IPS-20b (cell line): ENCODE measurements around the gene SYNDIG1.

ENCODE experiments used
- H3K27ac ChIP-seq: one replicate; pipeline ENCODE4 v1.5.1; 2013; ENCODE audit warnings: low read length
- H3K27me3 ChIP-seq: 2 replicates; pipeline ENCODE4 v1.6.1; 2013; ENCODE audit warnings: mild to moderate bottlenecking, low read length, inconsistent platforms; ENCODE audit not compliant: insufficient read depth
- H3K36me3 ChIP-seq: 2 replicates; pipeline ENCODE4 v1.6.1; 2013; ENCODE audit warnings: low read depth, mild to moderate bottlenecking, inconsistent platforms, low read length, moderate library complexity; ENCODE audit not compliant: insufficient read depth
- H3K4me1 ChIP-seq: 2 replicates; pipeline ENCODE4 v1.6.1; 2013; ENCODE audit warnings: mild to moderate bottlenecking, control low read depth, inconsistent platforms, low read length, moderate library complexity; ENCODE audit not compliant: insufficient read depth
- H3K4me3 ChIP-seq: 2 replicates; pipeline ENCODE4 v1.5.1; 2013; ENCODE audit warnings: mild to moderate bottlenecking, low read length, inconsistent platforms
- H3K9ac ChIP-seq: 2 replicates; pipeline ENCODE4 v1.6.1; 2013; ENCODE audit warnings: low read depth, mild to moderate bottlenecking, inconsistent platforms, low read length, moderate library complexity
- H3K9me3 ChIP-seq: 2 replicates; pipeline ENCODE4 v1.6.1; 2013; ENCODE audit warnings: mild to moderate bottlenecking, low read depth, low read length, inconsistent platforms; ENCODE audit not compliant: insufficient read depth

SYNDIG1 gene

DNA sequence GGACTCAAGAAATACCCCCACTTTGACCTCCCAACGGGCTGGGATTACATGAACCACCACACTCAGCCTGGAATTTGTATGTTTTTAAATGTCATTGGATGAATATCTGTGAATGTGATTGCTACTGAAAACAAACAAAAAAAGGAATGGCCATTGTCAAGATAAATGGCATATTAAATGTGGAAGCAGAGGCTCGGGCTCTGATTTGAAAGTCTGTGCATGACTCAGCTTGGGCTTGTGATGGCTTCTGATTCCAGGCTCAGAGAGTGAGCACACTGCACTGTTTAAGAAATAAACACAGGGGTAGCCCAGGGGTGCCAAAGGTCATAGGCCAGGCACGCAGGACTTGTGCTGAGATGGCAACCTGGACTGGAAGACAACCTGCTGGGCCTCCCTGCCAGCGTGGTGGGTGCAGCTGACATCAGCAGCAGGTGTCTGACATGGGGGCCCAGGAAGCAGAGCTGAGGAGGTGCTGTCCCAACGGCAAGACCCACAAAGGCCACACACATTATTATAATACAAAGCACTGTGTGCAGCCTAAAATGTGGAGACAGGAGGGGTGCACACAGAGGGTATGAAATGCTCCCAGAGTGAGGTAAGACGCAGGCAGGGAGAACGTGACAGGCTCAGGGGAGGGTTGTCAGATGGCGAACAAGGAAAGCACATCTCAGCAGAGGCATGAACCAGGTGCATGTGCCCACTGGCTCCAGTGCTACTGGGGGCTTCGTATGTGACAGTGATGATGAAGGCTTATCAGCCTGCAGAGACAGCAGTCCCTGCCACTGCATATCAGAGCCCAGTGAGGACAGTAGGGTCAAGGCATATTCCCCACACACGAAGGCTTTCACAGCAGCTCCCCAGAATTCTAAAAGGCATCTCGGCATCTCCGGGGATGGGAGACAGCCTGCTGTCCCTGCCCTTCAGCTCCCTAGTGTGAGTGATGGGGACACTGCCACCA is 169.4 kb downstream of the SYNDIG1 start:
- H3K9me3 ChIP-seq, result no peaks in the 10 kb centered on the region
- H3K36me3 ChIP-seq, result no peaks in the 10 kb centered on the region
- no peak overlapping the region for H3K27ac ChIP-seq
- H3K27me3 ChIP-seq, result no peaks in the 10 kb centered on the region
- H3K4me1 ChIP-seq, result peaks cover 19% of the 10 kb centered on the region; the same call in 1 of the 2 replicates
- no peak overlapping the region for H3K9ac ChIP-seq
- no peak overlapping the region for H3K4me3 ChIP-seq

DNA sequence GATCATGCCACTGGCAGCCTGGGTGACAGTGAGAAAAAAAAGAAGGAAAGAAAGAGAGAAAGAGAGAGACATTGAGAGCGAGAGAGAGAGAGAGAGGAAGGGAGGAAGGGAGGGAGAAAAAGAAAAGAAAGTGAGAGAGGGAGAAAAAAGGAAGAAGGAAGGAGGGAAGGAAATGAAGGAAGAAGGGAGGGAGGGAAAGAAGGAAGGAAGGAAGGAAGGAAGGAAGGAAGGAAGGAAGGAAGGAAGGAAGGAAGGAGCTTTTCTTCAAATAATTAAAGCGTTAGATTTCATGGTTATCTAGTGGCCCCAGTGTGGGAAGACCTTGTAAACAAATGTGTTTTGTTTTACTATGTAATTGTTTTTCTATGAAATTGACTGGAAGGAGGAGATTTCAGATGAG is 170.8 kb downstream of the SYNDIG1 start:
- peaks cover 9% of the 10 kb centered on the region; the same call in 1 of the 2 replicates for H3K4me1 ChIP-seq
- H3K36me3 ChIP-seq, result no peaks in the 10 kb centered on the region
- no peak overlapping the region for H3K27ac ChIP-seq
- no peak overlapping the region for H3K4me3 ChIP-seq
- H3K9ac ChIP-seq, result no peak overlapping the region
- no peaks in the 10 kb centered on the region for H3K9me3 ChIP-seq
- no peaks in the 10 kb centered on the region for H3K27me3 ChIP-seq

- Histone ChIP-seq H3K4me3 (no peak overlapping the region), H3K27me3 (no peaks in the 10 kb centered on the region), H3K27ac (no peak overlapping the region), H3K36me3 (no peaks in the 10 kb centered on the region), H3K9ac (no peak overlapping the region), H3K4me1 (peaks cover 5% of the 10 kb centered on the region; the same call in 1 of the 2 replicates), H3K9me3 (no peaks in the 10 kb centered on the region)
Measured at GRCh38 chr20:24640686-24641085, 171.3 kb downstream of the SYNDIG1 start.

GRCh38 chr20:24643731-24644626 is 174.6 kb downstream of the SYNDIG1 start:
- H3K9ac ChIP-seq, result no peak overlapping the region
- H3K36me3 ChIP-seq, result no peaks in the 10 kb centered on the region
- H3K9me3 ChIP-seq, result no peaks in the 10 kb centered on the region
- no peak overlapping the region for H3K27ac ChIP-seq
- H3K4me3 ChIP-seq, result no peak overlapping the region
- H3K4me1 ChIP-seq, result no peaks in the 10 kb centered on the region
- no peaks in the 10 kb centered on the region for H3K27me3 ChIP-seq

DNA sequence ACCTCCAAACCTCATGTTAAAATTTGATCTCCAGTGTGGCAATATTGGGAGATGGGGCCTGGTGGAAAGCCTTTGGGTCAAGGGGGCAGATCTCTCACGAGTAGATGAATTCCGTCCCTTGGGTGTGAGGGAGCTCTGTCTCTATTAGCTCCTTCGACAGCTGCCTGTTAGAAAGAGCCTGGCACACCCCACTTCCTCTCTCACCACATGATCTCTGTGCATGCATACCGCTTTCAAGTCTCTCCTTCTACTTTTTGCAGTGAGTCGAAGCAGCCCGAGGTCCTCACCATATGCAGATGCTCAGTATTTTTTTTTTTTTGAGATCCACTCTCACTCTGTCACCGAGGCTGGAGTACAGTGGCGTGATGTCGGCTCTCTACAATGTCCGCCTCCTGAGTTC is 176.9 kb downstream of the SYNDIG1 start:
- Histone ChIP-seq H3K4me3 (no peak overlapping the region), H3K27ac (no peak overlapping the region), H3K27me3 (no peaks in the 10 kb centered on the region), H3K9ac (no peak overlapping the region), H3K4me1 (no peaks in the 10 kb centered on the region), H3K9me3 (no peaks in the 10 kb centered on the region), H3K36me3 (no peaks in the 10 kb centered on the region)

DNA sequence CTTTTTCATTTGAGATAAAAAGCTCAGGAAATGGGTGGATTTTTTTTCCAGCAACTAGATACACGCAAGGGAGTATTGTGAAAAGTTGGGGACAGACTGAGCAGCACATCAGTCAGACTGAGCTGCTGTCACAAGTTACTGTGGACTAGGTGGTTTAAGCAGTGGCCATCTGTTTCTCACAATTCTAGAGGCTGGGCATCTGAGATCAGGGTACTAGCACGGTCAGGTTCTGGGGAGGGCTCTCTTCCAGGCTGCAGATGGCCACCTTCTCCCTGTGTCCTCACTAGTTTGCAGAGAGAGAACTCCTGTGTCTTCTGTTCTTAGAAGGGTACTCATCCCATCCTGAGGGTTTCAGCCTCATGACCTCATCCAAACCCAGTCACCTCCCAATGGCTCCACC is 178.3 kb downstream of the SYNDIG1 start:
- no peak overlapping the region for H3K27ac ChIP-seq

GRCh38 chr20:24648481-24648880 is 179.1 kb downstream of the SYNDIG1 start:
- H3K27ac ChIP-seq, result no peak overlapping the region
- H3K9ac ChIP-seq, result no peak overlapping the region
- H3K9me3 ChIP-seq, result no peaks in the 10 kb centered on the region
- H3K4me3 ChIP-seq, result no peak overlapping the region
- H3K27me3 ChIP-seq, result no peaks in the 10 kb centered on the region
- H3K36me3 ChIP-seq, result no peaks in the 10 kb centered on the region
- no peaks in the 10 kb centered on the region for H3K4me1 ChIP-seq

More for the DNA sequence above, 178.3 kb downstream of the SYNDIG1 start:
- Histone ChIP-seq H3K4me1 (no peaks in the 10 kb centered on the region), H3K9me3 (no peaks in the 10 kb centered on the region), H3K4me3 (no peak overlapping the region), H3K27me3 (no peaks in the 10 kb centered on the region), H3K9ac (no peak overlapping the region), H3K36me3 (no peaks in the 10 kb centered on the region)

DNA sequence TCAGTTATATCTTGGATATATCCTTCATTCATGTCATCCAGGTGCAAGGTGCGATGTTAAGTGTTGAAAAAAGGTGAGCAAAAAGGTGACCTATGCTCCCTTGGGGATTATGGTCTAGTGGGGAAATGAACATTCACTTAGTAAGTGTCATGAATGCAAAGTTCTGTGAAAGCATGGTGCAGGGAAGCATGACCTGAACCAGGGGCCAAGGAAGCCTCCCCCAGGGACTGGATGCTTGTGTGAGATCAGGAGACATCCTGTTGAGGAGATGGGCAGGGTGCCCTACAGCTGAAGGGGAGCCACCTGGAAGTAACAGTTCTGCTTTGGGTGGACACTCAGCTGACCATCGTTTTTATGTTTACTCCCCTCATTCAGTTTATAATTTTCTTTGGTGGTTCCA is 179.5 kb downstream of the SYNDIG1 start:
- no peak overlapping the region for H3K9ac ChIP-seq
- H3K9me3 ChIP-seq, result no peaks in the 10 kb centered on the region
- H3K4me1 ChIP-seq, result no peaks in the 10 kb centered on the region
- no peak overlapping the region for H3K4me3 ChIP-seq
- no peaks in the 10 kb centered on the region for H3K27me3 ChIP-seq
- H3K27ac ChIP-seq, result no peak overlapping the region
- H3K36me3 ChIP-seq, result no peaks in the 10 kb centered on the region

DNA sequence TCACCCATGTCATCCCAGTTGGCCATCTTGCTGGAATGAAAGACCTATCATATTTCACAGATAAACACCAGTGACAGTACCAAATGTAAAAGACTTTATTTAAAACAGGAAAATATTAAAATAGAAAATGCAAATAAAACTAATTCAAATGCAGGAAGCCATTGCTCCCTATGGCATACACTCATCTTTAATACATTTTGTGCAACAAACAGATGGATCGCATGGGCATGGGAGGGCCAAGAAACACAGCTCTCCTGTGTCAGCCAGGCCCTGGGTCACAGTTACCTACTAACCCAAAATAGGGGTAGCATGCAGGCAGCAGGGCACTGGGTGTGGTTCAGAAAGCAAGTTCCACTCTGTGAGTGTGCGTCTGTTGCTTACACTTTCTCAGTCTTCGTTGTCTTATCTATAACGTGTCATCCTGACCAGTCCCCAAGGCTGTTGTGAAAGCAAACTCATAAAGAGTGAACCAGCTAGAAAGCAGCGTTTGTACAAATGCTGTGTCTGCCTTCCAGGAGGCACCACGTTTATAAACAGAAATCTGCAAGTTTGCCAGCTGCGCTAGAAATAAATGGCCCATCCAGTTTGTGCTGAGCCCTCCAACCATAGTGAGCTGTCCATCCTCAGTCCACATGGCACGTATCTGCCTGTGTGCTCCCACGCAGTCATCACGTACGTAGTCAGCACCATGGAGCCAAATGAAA is 180.5 kb downstream of the SYNDIG1 start:
- H3K27me3 ChIP-seq, result no peaks in the 10 kb centered on the region
- no peaks in the 10 kb centered on the region for H3K4me1 ChIP-seq
- H3K4me3 ChIP-seq, result no peak overlapping the region
- H3K27ac ChIP-seq, result no peak overlapping the region
- H3K9me3 ChIP-seq, result no peaks in the 10 kb centered on the region
- H3K36me3 ChIP-seq, result no peaks in the 10 kb centered on the region
- no peak overlapping the region for H3K9ac ChIP-seq

DNA sequence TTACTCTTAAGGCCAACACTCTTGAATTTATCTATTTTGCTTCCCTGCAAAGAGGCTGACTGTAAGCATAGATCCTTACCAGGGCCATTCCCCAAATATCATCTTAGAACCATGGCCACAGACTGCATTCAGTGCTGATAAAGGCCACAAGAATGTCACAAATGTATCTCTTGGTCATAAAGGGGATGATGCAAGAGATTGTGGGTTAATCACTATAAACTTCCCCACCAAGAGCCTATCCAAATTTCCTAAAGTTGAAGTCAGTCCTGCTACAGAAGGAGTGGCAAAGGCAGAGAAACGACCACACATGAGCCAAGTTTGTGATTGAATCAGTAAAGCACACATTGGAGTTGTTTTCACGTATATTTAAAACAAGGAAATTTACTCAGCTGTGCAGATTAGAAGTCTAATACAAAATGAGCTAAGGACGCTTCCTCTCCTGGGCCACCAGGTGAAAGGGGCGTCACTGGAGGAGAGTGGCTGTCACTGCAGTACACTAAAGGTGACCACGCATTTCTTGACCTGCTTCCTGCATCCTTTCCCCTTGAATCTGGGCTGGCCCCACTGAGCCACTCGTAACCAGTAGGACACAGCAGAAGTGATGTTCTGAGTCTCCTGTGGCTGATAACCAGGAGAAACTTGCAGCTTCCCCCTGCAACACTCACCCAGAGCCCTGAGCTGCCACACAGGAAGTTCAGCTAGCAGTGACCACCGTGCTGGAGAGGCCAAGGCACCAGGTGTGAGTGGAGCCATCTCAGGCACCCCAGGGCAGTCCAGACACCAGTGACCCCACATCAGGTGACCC is 181.9 kb downstream of the SYNDIG1 start:
- no peaks in the 10 kb centered on the region for H3K9me3 ChIP-seq
- H3K27ac ChIP-seq, result no peak overlapping the region
- H3K36me3 ChIP-seq, result no peaks in the 10 kb centered on the region
- H3K9ac ChIP-seq, result no peak overlapping the region
- H3K4me1 ChIP-seq, result no peaks in the 10 kb centered on the region
- no peaks in the 10 kb centered on the region for H3K27me3 ChIP-seq
- H3K4me3 ChIP-seq, result no peak overlapping the region

GRCh38 chr20:24651976-24652345 is 182.5 kb downstream of the SYNDIG1 start:
- Histone ChIP-seq H3K27ac (no peak overlapping the region), H3K4me3 (no peak overlapping the region), H3K36me3 (no peaks in the 10 kb centered on the region), H3K27me3 (no peaks in the 10 kb centered on the region), H3K9ac (no peak overlapping the region), H3K4me1 (no peaks in the 10 kb centered on the region), H3K9me3 (no peaks in the 10 kb centered on the region)
